AG09309 (cell line): ENCODE data around the gene MEGF6.

Experiments used
- DNase-seq: peaks from one replicate; pipeline ENCODE4 v3.0.0-alpha.2; 2010; ENCODE audit warnings: low read depth
- H3K4me3 ChIP-seq: 2 replicates; pipeline ENCODE4 v1.5.1; 2011; ENCODE audit warnings: mild to moderate bottlenecking, low read depth, low read length, moderate library complexity; ENCODE audit not compliant: control insufficient read depth
- TF ChIP-seq, protein P1 (sequence below): IDR thresholded peaks from 2 replicates; pipeline ENCODE4 v1.5.1; 2011; ENCODE audit warnings: mild to moderate bottlenecking, low read depth, low read length, inconsistent platforms; ENCODE audit not compliant: insufficient read depth, control insufficient read depth; ENCODE audit errors: missing control alignments

MEGF6 gene

DNA sequence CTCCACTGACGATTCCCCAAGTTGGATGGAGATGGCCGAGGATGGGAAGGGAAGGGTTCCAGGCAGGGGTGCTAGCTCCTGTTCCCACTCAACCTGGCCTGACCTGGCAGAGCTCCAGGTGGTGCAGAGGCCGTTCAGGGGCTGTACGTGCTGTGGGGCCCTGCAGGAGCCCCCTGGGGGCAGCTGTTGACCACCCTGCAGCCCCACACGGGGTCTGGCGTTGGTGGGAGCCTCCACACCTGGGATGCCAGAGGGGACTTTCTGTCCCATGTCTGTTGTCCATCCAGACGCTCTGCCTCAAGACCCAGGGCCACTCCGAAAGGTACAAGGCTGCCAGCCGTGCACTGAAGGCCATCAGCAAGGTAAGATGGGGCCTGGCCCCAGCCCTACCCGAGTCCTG is 136.9 kb downstream of the MEGF6 start:
- no peak for DNase-seq
- H3K4me3 ChIP-seq: no peak overlapping the region
- TF ChIP-seq, protein P1, sequence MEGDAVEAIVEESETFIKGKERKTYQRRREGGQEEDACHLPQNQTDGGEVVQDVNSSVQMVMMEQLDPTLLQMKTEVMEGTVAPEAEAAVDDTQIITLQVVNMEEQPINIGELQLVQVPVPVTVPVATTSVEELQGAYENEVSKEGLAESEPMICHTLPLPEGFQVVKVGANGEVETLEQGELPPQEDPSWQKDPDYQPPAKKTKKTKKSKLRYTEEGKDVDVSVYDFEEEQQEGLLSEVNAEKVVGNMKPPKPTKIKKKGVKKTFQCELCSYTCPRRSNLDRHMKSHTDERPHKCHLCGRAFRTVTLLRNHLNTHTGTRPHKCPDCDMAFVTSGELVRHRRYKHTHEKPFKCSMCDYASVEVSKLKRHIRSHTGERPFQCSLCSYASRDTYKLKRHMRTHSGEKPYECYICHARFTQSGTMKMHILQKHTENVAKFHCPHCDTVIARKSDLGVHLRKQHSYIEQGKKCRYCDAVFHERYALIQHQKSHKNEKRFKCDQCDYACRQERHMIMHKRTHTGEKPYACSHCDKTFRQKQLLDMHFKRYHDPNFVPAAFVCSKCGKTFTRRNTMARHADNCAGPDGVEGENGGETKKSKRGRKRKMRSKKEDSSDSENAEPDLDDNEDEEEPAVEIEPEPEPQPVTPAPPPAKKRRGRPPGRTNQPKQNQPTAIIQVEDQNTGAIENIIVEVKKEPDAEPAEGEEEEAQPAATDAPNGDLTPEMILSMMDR: no peak

DNA sequence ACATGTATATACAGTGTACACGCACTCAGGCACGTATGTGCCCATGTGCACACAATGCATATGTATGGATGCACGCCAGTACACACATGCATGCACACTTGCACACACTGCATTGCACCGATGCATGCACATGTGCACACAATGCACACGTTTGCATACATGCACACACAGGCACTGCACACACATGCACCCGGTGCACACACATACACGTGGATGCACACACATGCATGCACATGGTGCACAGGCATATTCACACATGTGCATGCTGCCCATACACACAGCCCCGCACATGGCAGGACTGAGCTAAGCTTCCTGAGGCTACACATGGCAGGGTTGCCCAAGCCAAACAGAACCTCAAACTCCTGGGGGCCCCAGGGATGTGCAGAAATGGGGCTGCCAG is 137.3 kb downstream of the MEGF6 start:
- TF ChIP-seq, protein P1: no peak
- no peak for DNase-seq
- H3K4me3 ChIP-seq: no peak overlapping the region

DNA sequence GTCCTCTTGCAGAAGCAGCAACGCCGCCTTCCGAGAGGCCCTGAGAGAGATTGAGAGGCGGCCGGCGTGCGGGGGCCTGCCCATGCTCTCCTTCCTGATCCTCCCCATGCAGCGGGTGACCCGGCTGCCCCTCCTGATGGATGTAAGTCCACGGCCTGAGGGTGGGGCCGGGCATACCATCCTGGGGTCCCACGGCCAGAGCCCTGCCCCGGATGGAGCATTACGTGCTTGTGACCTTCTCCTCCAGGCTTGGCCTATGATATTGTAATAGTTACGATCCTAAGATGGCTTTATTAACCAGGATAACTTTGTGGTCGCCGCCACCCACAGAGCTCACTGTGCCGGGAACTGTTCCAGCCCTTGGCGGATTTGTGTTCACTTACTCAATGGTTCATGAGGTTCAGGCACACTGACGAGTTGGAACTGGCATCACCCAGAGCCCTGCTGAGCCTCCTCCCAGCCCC is 137.9 kb downstream of the MEGF6 start:
- peak; percentile 67 for DNase-seq
- TF ChIP-seq, protein P1: no peak
- H3K4me3 ChIP-seq: no peak overlapping the region

DNA sequence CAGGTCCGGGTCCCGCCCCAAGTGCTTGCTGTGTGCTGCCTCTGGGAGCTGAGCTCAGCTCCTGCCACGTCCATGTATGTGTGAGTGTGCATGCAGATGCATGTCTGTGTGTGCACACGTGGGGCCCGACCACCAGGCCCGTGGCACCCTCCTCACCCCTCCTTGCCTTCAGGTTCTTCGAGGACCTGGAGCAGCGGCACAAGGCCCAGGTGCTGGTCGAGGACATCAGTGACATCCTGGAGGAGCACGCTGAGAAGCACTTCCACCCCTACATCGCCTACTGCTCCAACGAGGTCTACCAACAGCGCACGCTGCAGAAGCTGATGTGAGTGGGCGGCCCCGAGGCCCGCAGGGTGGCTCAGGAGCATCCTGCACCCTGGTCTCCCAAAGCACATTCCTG is 138.4 kb downstream of the MEGF6 start:
- TF ChIP-seq, protein P1: no peak
- no peak for DNase-seq
- H3K4me3 ChIP-seq: no peak overlapping the region

GRCh38 chr1:3472088-3472850 is 139.0 kb downstream of the MEGF6 start:
- H3K4me3 ChIP-seq: no peak overlapping the region
- TF ChIP-seq, protein P1: no peak
- no peak for DNase-seq

DNA sequence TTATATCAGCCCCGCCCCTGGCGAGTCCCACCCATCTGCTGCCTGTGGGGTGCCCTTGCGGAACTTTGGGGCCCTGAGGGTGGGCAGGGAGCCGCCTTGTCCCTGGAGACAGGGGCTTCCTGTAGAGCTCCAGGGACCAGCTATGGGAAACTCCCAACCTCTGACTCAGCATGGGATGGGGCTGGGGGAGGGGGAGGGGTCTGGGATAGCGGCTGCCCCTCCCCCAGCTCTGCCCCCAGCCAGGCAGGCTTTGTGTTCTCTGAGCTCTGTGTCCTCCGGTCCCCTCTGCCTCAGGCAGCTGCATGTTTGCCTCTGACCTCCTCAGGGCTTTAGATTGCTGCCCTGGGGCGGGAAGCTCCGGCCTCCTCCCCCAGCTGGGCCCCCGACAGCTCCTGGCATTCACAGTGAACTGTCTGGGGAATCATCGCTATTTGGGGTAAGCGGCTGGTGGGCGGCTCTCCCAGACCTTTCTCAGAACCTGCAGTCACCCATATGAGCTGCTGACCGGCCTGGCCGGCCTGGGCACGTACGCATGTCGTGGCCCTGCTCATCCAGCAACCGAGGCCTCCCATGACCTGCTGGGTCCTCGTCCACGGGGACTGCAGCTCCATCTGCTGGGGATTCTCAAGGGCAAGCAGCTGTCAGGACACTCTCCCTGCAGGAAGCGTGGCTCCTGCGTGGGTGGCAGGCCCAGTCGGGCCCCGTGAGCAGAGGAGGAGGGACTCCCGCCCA is 139.8 kb downstream of the MEGF6 start:
- H3K4me3 ChIP-seq: no peak overlapping the region
- TF ChIP-seq, protein P1: peak; percentile 58
- no peak for DNase-seq
